ENCODE data around the gene CRX. TPM values are rescaled to one million over a fixed set of nuclear protein-coding genes. Genes with fewer than 3 reads are reported as not detected.

Gene CRX
- total RNA-seq, 2 donors from 2014 or later: 0.34 TPM; not detected in 1

DNA sequence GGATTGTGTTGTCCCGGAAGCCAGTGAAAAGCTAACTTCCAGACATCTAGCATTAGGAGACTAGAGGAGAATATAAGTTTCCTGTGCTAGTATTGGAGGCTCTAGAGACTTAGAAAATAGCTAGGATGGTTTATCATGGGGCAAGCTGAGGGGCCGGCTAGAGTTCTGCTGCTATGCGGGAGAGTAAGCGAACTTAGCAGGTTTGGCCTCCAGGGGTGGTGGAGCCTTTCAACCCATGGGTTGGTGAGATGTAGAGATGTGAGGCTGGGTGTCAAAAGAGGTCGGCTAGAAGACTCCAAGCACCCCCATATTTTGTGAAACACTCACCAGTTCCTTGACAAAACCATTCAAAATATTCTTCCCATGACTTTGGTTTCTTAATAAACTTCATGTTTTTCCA is 60.0 kb downstream of the CRX start:
- Histone ChIP-seq H3K27ac (no peak overlapping the region), H3K9me3 (no peaks in the 10 kb centered on the region), H3K27me3 (replicated peaks; ENCODE audit: insufficient read depth) (no peaks in the 10 kb centered on the region), H3K36me3 (no peaks in the 10 kb centered on the region), H3K4me3 (no peak overlapping the region), H3K4me1 (replicated peaks) (no peaks in the 10 kb centered on the region)
- TF ChIP-seq POLR2A (IDR thresholded peaks at IDR 0.05) (no peak), POLR2AphosphoS5 (IDR thresholded peaks at IDR 0.05) (no peak)
- TF ChIP-seq, protein P1, sequence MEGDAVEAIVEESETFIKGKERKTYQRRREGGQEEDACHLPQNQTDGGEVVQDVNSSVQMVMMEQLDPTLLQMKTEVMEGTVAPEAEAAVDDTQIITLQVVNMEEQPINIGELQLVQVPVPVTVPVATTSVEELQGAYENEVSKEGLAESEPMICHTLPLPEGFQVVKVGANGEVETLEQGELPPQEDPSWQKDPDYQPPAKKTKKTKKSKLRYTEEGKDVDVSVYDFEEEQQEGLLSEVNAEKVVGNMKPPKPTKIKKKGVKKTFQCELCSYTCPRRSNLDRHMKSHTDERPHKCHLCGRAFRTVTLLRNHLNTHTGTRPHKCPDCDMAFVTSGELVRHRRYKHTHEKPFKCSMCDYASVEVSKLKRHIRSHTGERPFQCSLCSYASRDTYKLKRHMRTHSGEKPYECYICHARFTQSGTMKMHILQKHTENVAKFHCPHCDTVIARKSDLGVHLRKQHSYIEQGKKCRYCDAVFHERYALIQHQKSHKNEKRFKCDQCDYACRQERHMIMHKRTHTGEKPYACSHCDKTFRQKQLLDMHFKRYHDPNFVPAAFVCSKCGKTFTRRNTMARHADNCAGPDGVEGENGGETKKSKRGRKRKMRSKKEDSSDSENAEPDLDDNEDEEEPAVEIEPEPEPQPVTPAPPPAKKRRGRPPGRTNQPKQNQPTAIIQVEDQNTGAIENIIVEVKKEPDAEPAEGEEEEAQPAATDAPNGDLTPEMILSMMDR (IDR thresholded peaks at IDR 0.05): no peak
- intact Hi-C loops (cut with DNase I): no loop called here
- WGBS: 65% methylated on average over 5 of the region's 5 CpGs
- no peak for DNase-seq (ENCODE audit: low spot score)

DNA sequence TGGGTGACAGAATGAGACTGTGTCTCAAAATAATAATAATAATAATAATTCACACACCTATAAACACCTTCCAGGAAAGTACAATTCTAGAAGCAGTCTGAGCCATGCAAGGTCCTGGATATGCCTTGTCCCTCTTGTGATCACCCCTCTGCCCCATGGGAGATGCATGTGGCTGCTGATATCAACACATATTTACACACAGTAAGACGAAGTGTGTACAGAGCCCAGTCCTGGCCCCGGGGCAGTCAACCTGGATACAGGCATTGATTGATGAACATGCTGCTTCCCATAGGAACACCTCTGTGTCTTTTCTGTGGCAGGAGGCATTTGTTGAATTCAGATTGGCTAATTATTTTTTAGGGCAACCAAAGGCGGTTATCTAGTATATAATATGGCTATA is 61.2 kb downstream of the CRX start:
- no peak overlapping the region for H3K27ac ChIP-seq
- TF ChIP-seq POLR2A (IDR thresholded peaks at IDR 0.05) (no peak), POLR2AphosphoS5 (IDR thresholded peaks at IDR 0.05) (no peak)
- TF ChIP-seq, protein P1 (IDR thresholded peaks at IDR 0.05): no peak
- H3K4me1 ChIP-seq (replicated peaks): no peaks in the 10 kb centered on the region
- no peak for DNase-seq (ENCODE audit: low spot score)
- intact Hi-C loops (cut with DNase I): no loop called here
- H3K36me3 ChIP-seq: no peaks in the 10 kb centered on the region
- no peaks in the 10 kb centered on the region for H3K9me3 ChIP-seq
- WGBS: 73% methylated on average over 3 of the region's 3 CpGs
- H3K4me3 ChIP-seq: no peak overlapping the region
- no peaks in the 10 kb centered on the region for H3K27me3 ChIP-seq (replicated peaks; ENCODE audit: insufficient read depth)

DNA sequence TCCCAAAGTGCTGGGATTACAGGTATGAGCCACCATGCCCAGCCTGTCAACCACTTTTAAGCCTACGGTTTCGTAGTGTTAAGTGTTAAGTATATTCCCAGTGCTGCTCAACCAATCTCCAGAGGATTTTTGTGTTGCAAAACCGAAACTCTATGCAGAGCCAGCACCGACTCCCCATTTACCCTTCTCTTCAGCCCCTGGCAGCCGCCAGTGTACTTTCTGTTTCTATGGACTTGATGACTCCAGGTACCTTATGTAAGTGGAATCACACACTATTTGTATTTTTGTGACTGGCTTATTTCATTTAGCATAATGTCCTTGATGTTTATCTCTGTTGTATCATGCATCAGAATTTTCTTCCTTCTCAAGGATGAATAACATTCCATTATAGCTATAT is 63.3 kb downstream of the CRX start:
- Histone ChIP-seq H3K36me3 (no peaks in the 10 kb centered on the region), H3K4me1 (replicated peaks) (no peaks in the 10 kb centered on the region), H3K4me3 (no peak overlapping the region), H3K9me3 (no peaks in the 10 kb centered on the region), H3K27ac (no peak overlapping the region), H3K27me3 (replicated peaks; ENCODE audit: insufficient read depth) (no peaks in the 10 kb centered on the region)
- WGBS: 80% methylated on average over 5 of the region's 5 CpGs
- no peak for TF ChIP-seq POLR2AphosphoS5 (IDR thresholded peaks at IDR 0.05)
- TF ChIP-seq, protein P1 (IDR thresholded peaks at IDR 0.05): no peak
- TF ChIP-seq POLR2A (IDR thresholded peaks at IDR 0.05): no peak
- intact Hi-C loops (cut with DNase I): no loop called here
- no peak for DNase-seq (ENCODE audit: low spot score)

DNA sequence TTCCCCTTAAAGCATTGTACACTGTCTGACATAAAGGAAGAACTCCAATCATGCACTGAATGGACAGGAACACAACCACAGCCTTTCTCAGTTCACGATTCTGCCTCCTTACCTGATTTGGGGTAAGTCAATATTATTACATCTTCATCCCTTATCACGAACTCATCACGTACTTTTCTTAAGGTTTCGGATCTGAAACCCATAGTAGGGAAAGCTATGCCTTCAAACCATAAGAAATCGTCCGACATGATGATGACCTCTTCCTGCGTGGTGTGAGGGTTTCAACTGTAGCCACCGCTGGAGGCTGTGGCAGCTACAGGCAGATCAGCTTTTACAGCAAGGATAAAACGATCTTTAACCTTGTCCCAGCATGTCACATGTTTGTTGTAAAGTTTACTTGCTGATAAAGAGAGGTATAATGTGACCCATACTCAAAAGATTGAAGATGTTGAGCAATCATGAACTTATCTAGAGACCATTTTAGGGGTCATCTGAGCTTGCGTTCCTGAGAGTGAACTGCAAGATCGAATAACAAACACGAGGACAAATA is 64.3 kb downstream of the CRX start, which contains the start of gene SULT2A1:
Gene SULT2A1, minus strand, starts transcription at position 306 of the 550 bp plus-strand sequence. Its CDS starts 58 bp downstream, at position 248.
- Histone ChIP-seq H3K36me3 (no peaks in the 10 kb centered on the region), H3K9me3 (no peaks in the 10 kb centered on the region), H3K4me1 (replicated peaks) (no peaks in the 10 kb centered on the region), H3K27me3 (replicated peaks; ENCODE audit: insufficient read depth) (no peaks in the 10 kb centered on the region), H3K4me3 (no peak within 1 kb of the TSS), H3K27ac (no peak within 1 kb of the TSS)
- DNase-seq (ENCODE audit: low spot score): no peak
- no peak for TF ChIP-seq POLR2A (IDR thresholded peaks at IDR 0.05)
- 46% methylated on average over 12 of the region's 12 CpGs for whole genome bisulfite sequencing
- intact Hi-C loops (cut with DNase I): no loop called here

DNA sequence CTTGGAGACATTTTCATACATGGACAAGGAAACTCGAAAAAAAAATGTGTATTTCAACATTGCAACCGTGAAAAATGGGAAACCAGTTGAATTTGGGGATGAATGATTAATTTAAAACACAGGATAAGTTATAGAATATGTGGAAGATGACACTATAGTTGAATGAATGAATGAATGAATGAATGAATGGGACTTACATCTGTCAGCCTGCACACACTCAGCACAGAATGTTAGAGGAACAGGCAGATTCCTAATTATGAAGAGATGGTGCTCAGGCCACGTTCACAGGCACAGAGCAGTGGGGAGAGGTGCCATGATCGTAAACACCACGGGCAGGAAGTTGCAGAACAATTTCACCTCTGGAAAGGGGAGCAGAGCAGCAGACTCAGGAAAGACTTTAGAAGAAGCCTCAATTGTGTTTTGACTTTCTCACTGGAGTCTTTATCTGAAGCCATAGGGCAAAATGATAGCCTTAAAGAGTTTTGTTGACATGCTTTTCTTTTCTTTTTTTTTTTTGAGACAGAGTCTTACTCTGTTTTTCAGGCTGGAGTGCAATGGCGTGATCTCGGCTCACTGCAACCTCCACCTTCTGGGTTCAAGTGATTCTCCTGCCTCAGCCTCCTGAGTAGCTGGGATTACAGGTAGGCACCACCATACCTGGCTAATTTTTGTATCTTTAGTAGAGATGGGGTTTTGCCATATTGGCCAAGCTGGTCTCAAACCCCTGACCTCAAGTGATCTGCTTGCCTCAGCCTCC is 69.3 kb downstream of the CRX start:
- WGBS: 65% methylated on average over 7 of the region's 7 CpGs
- DNase-seq (ENCODE audit: low spot score): no peak

More for the DNA sequence above, 69.3 kb downstream of the CRX start:
- TF ChIP-seq POLR2AphosphoS5 (IDR thresholded peaks at IDR 0.05) (no peak), POLR2A (IDR thresholded peaks at IDR 0.05) (no peak)
- TF ChIP-seq, protein P1 (IDR thresholded peaks at IDR 0.05): no peak
- intact Hi-C loops (cut with DNase I): no loop called here
- Histone ChIP-seq H3K9me3 (no peaks in the 10 kb centered on the region), H3K36me3 (no peaks in the 10 kb centered on the region), H3K27ac (no peak overlapping the region), H3K27me3 (replicated peaks; ENCODE audit: insufficient read depth) (no peaks in the 10 kb centered on the region), H3K4me3 (no peak overlapping the region), H3K4me1 (replicated peaks) (no peaks in the 10 kb centered on the region)

Measured in prostate gland (tissue), 2 donors.